K562 (cell line): ENCODE measurements around the gene SLC6A6. TPM values are rescaled to one million over a fixed set of nuclear protein-coding genes. Genes with fewer than 3 reads are reported as not detected.

Source experiments
- ATAC-seq: fragments of 200-7000 bp; cut with Tn5 transposase; 3 replicates; pipeline ENCODE4 v1.9.1; 2020; ENCODE audit warnings: moderate library complexity
- BruUV-seq: library from RNA; stranded (reverse); fragments of 400-500 nt; replicated peaks from 2 replicates; lab custom pipeline; 2021; lab: Mats Ljungman, UMichigan
- CTCF ChIA-PET: fragments of 300-600 bp; formaldehyde crosslinking; extraction: SDS; loops from one replicate; lab custom pipeline; 2021; ENCODE audit warnings: low intra/inter-chr PET ratio; lab: Yijun Ruan, JAX
- POLR2A ChIA-PET: fragments of 300-600, 350-650 bp; sonication (Branson Sonifier 250); formaldehyde crosslinking; extraction: SDS; loops from one replicate; lab custom pipeline; 2021; ENCODE audit warnings: antibody characterized with exemption, inconsistent platforms; lab: Yijun Ruan, JAX
- DNase-seq, 4 experiments: peaks; one replicate each; pipeline versions ENCODE4 v3.0.0 to v3.0.0-alpha.2; 2011 to 2018; ENCODE audit warnings: low spot score in 3 of 4, mixed read lengths in 3 of 4; ENCODE audit errors: extremely low read depth in 1 of 4
- FAIRE-seq: peaks from 2 replicates; lab custom pipeline; 2011; peaks lifted over from hg19 to GRCh38; lab: Jason Lieb, UNC
- H2AFZ ChIP-seq: 2 replicates; pipeline ENCODE4 v1.6.0; 2011; ENCODE audit warnings: low read depth, low read length, control low read depth, inconsistent platforms
- H3K27ac ChIP-seq: fragments of 200-600 bp; 3 replicates; pipeline ENCODE4 v1.8.0; 2011; ENCODE audit warnings: low read depth, mild to moderate bottlenecking, control low read depth, inconsistent platforms, low read length, moderate library complexity, mixed read lengths; ENCODE audit errors: extremely low read depth
- H3K27me3 ChIP-seq, 2 experiments: fragments of 300-600 bp in 1 of 2; 2 replicates in 1 of 2; 3 replicates in 1 of 2; pipeline versions ENCODE4 v1.6.0 to v1.8.0; 2011; ENCODE audit warnings: inconsistent platforms in 2 of 2, low read length in 2 of 2, mild to moderate bottlenecking in 1 of 2, mixed read lengths in 1 of 2, moderate library complexity in 1 of 2; ENCODE audit not compliant: control insufficient read depth in 2 of 2, insufficient read depth in 2 of 2
- H3K36me3 ChIP-seq: fragments of 300-600 bp; 3 replicates; pipeline ENCODE4 v1.8.0; 2011; ENCODE audit warnings: mild to moderate bottlenecking, low read length, inconsistent platforms; ENCODE audit not compliant: control insufficient read depth, insufficient read depth
- H3K4me1 ChIP-seq, 2 experiments: fragments of 200-600 bp in 1 of 2; replicated peaks in 1 of 2; 2 replicates in 1 of 2; 3 replicates in 1 of 2; pipeline versions ENCODE4 v1.5.1 to v1.8.0; 2011; ENCODE audit warnings: inconsistent platforms in 2 of 2, low read length in 2 of 2, mild to moderate bottlenecking in 1 of 2, mixed read lengths in 1 of 2, moderate library complexity in 1 of 2; ENCODE audit not compliant: control insufficient read depth in 2 of 2, insufficient read depth in 2 of 2
- H3K4me2 ChIP-seq: 2 replicates; pipeline ENCODE4 v1.6.1; 2011; ENCODE audit warnings: low read length, control low read depth, inconsistent platforms, mixed read lengths; ENCODE audit not compliant: insufficient read depth
- H3K4me3 ChIP-seq: fragments of 200-600 bp; sonication (generic), shearing (Covaris generic); 2 replicates; pipeline ENCODE4 v1.5.1; 2016; ENCODE audit warnings: control low read depth, inconsistent platforms
- H3K79me2 ChIP-seq: fragments of 200-600 bp; 3 replicates; pipeline ENCODE4 v1.8.0; 2011; ENCODE audit warnings: low read length, inconsistent platforms; ENCODE audit not compliant: control insufficient read depth, insufficient read depth
- H3K9ac ChIP-seq, 2 experiments: 2 replicates each; pipeline versions ENCODE4 v1.6.0 to v1.6.1; 2011; ENCODE audit warnings: low read depth in 2 of 2, low read length in 2 of 2, control low read depth in 1 of 2, inconsistent platforms in 1 of 2, mild to moderate bottlenecking in 1 of 2, mixed read lengths in 1 of 2; ENCODE audit not compliant: insufficient read depth in 1 of 2
- H3K9me1 ChIP-seq: one replicate; pipeline ENCODE4 v1.6.0; 2011; ENCODE audit warnings: inconsistent platforms, mild to moderate bottlenecking, low read length, moderate library complexity; ENCODE audit not compliant: control insufficient read depth, insufficient read depth
- H3K9me3 ChIP-seq: replicated peaks from 2 replicates; pipeline ENCODE4 v1.5.1; 2011; ENCODE audit warnings: low read depth, low read length, inconsistent platforms; ENCODE audit not compliant: control insufficient read depth, insufficient read depth
- H4K20me1 ChIP-seq: replicated peaks from 2 replicates; pipeline ENCODE4 v1.6.1; 2011; ENCODE audit warnings: low read length, inconsistent platforms, mixed read lengths; ENCODE audit not compliant: control insufficient read depth, insufficient read depth
- BCOR ChIP-seq: fragments of 450-650 bp; IDR thresholded peaks from 2 replicates; pipeline ENCODE4 v1.6.1; 2016
- BRD9 ChIP-seq: fragments of 450-650 bp; IDR thresholded peaks from 2 replicates; pipeline ENCODE4 v1.6.1; 2018; ENCODE audit warnings: low read depth; ENCODE audit not compliant: partially characterized antibody
- GTF3C2 ChIP-seq: IDR thresholded peaks from 3 replicates; pipeline ENCODE4 v1.6.1; 2011; ENCODE audit warnings: borderline replicate concordance, mild to moderate bottlenecking, moderate library complexity; ENCODE audit not compliant: insufficient read length; ENCODE audit errors: extremely low read depth
- HDAC2 ChIP-seq: fragments of 450-650 bp; IDR thresholded peaks from 2 replicates; pipeline ENCODE4 v1.6.1; 2016; ENCODE audit warnings: mild to moderate bottlenecking
- KDM1A ChIP-seq, 2 experiments: fragments of 450-650 bp; IDR thresholded peaks; 2 replicates each; pipeline ENCODE4 v1.6.1; 2016; ENCODE audit warnings: mild to moderate bottlenecking in 2 of 2
- PTBP1 ChIP-seq: fragments of 200-400 bp; formaldehyde crosslinking; IDR thresholded peaks from 2 replicates; pipeline ENCODE4 v1.6.1; 2017; ENCODE audit warnings: low read depth, low read length
- RBM25 ChIP-seq: fragments of 200-400 bp; formaldehyde crosslinking; IDR thresholded peaks from 2 replicates; pipeline ENCODE4 v1.6.1; 2018; ENCODE audit warnings: low read length, low read depth, moderate library complexity; ENCODE audit not compliant: severe bottlenecking
- RCOR1 ChIP-seq, 2 experiments: IDR thresholded peaks; 2 replicates each; pipeline ENCODE4 v1.6.1; 2012; ENCODE audit warnings: low read depth in 2 of 2, low read length in 2 of 2, borderline replicate concordance in 1 of 2, improper control_type of control experiment in 1 of 2
- ZFP36 ChIP-seq: fragments of 150-350 bp; IDR thresholded peaks from 2 replicates; pipeline ENCODE4 v1.6.1; 2018; ENCODE audit warnings: low read length, low read depth; ENCODE audit not compliant: partially characterized antibody
- WGBS: fragments of 100-300 bp; shearing (Covaris generic); methylation state at CpG from one replicate; pipeline ENCODE4 v1.1.6; 2016; ENCODE audit warnings: low coverage, mixed read lengths; ENCODE audit not compliant: insufficient coverage; ENCODE audit errors: missing lambda C conversion rate; 5-methylcytosine and 5-hydroxymethylcytosine counted together
- in situ Hi-C: fragments of 300-500 bp; cut with MboI; formaldehyde crosslinking; loops from 4 replicates; pipeline ENCODE4 v1.15.0; 2018; ENCODE audit warnings: inconsistent platforms, mixed read lengths
- intact Hi-C: fragments of 100-400 bp; cut with micrococcal nuclease; formaldehyde crosslinking; loops from 2 replicates; pipeline ENCODE4 v1.14.2; 2022
- polyA plus RNA-seq, 8 experiments: library from polyadenylated mRNA; depleted of rRNA in 4 of 8; stranded (reverse) in 5 of 8; unstranded in 3 of 8; fragments of >200 nt; fragmentation: Nextera tagmentation in 2 of 8; fragmentation: Illumina TruSeq in 1 of 8; extraction: Ambion mirVana in 2 of 8; extraction: Trizol in 1 of 8; gene quantifications; 2 replicates each; pipeline versions ENCODE4 v1.2.1 to v1.2.3, GENCODE V29; 2011 to 2014; ENCODE audit warnings: inconsistent platforms in 1 of 8, missing spikeins in 1 of 8
- total RNA-seq, 7 experiments: library from RNA; depleted of rRNA in 6 of 7; stranded (reverse); fragments of >200 nt in 6 of 7; fragmentation: Illumina TruSeq in 2 of 7; extraction: Trizol in 2 of 7; gene quantifications; 2 replicates each; pipeline versions ENCODE4 v1.2.1 to v1.2.3, GENCODE V29; 2011 to 2021; ENCODE audit warnings: low replicate concordance in 1 of 7

SLC6A6 gene
- total and polyA plus RNA-seq, 9 of the 15 experiments (the other 6 are each of a cell fraction or from before 2014, with no cell fraction given) = 12.3 to 203 (median 93.2) TPM

- Histone ChIP-seq H4K20me1 (no peaks in the 10 kb centered on the region), H3K79me2 (no peaks in the 10 kb centered on the region), H3K27me3 (no peaks in the 10 kb centered on the region), H3K9me1 (no peaks in the 10 kb centered on the region), H3K9me3 (no peaks in the 10 kb centered on the region), H3K36me3 (no peaks in the 10 kb centered on the region), H3K4me3 (no peak overlapping the region), H2AFZ (no peak overlapping the region), H3K9ac (no peak overlapping the region), H3K27ac (no peak overlapping the region), H3K4me1 (peaks cover 45 to 58% of the 10 kb centered on the region in 2 experiments), H3K4me2 (no peak overlapping the region)
- ATAC-seq = no peak
- no peak for DNase-seq
- in situ Hi-C loops = no loop called here
- no TSS peak for BruUV-seq
- no peak for FAIRE-seq
- intact Hi-C loops = no loop called here
- ChIA-PET CTCF (no interaction called here), POLR2A (interaction anchor here (0.6 to 2.2 kb wide), 3 partner anchors 14 to 24 kb away, joined by 3 to 9 read pairs (median 7); no protein-coding TSS in a partner anchor)
- TF ChIP-seq KDM1A (IDR thresholded peaks at IDR 0.05) (peak in 1 of 2 experiments; percentile 62; a peak in 3 of 4 replicates), RCOR1 (IDR thresholded peaks at IDR 0.05; ENCODE audit: borderline replicate concordance in 1 of 2, low read depth in 2 of 2, low read length in 2 of 2) (peak in 1 of 2 experiments; percentile 50; a peak in 1 of 4 replicates), RBM25 (peak; percentile 88), BRD9 (peak; percentile 25), GTF3C2 (no peak), HDAC2 (peak; percentile 12; the same call in 1 of the 2 replicates), ZFP36 (peak; percentile 91), PTBP1 (no peak), BCOR (peak; percentile 83)
- whole genome bisulfite sequencing = 44% methylated on average over 2 of the region's 2 CpGs
Observed at GRCh38 chr3:14368885-14369284, 33.5 kb upstream of the SLC6A6 start.
